DMS53 treated with DMSO at 0.1 percent for 48 hours (cell line): Measurements from ENCODE around the gene ATP6V1F.

ENCODE experiments used
- DNase-seq: peaks from one replicate; lab custom pipeline; 2025; ENCODE audit not compliant: unreplicated experiment; lab: John Stamatoyannopoulos, UW

The ATP6V1F gene

DNA sequence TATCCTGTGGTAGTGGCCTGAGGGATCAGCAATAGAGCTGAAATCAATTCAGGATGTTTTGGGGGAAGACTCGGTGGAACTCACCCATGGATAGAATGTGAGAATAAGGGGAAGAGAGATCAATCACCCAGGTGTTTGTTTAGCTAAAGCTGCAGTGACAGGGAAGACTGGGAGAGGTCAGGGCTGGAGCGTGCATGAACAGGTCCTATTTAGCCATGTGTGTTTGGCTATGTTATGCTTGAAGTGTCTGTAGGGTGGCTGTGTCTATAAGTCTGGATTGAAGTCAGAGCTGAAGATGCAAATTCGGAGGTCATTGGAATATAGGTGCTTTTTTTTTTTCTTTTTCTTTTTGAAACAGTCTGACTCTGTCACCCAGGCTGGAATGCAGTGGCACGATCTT is 4.6 kb downstream of the ATP6V1F start:
- DNase-seq: no peak

DNA sequence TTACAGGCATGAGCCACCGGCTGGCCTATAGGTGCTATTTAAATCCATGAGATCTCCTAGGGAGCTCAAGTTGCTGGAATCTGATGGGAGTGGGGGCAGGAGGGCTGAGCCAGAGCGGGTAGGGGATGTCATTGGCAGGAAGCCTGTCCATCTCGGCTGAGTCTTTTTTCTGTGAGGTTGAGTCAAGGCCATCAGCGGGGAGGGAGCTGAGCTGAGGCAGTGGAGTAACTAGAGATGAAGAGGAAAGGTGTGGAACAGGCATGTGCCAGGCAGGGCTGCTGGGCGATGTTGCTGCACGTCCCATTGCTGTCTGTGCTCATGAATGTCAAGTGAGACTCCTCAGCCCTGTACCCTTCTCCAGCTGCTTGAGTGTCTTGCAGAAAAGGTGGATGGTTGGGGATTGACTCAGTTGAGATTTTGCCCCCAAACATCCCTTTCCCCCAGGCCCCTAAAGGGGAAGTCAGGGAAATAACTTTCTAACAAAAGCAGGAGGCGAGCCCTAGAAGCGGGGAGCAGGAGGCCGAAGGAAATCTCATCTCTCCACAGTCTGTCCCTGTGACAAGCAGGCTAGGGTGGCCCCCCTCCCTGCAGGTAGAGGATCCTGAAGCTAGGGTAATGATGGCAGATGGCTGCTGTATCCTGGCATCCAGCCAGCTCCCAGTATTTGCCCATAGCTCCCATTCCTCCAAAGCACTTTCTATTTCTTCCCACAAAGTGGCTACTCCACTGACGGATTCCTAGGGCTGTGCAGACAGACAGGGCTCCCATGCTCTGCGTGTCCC is 5.4 kb downstream of the ATP6V1F start:
- DNase-seq: peak; percentile 56

DNA sequence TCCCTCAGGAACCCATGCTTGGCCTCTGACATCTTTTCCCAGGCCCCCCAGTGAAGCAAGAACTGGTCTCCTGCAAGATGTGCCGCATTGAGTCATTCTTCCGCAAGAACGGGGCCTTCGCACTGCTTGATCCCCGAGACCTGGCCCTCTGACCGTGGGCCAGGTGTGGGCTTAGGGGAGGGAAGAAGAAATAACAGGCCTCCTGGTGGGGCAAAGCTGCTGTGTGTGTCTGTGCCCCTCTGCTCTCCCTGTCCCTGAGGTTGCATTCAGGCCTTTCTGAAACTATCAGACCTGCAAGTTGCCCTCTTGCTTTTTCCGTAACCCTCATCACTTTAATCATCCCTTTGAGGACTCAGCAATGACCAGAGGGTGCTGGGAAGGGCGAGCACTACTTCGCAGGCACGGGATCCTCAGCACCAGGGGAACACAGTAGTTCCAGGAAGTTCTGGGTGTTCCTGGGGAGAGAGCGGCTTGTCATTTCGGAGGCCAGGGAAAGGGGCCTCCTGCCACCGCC is 6.0 kb downstream of the ATP6V1F start:
- DNase-seq: no peak

DNA sequence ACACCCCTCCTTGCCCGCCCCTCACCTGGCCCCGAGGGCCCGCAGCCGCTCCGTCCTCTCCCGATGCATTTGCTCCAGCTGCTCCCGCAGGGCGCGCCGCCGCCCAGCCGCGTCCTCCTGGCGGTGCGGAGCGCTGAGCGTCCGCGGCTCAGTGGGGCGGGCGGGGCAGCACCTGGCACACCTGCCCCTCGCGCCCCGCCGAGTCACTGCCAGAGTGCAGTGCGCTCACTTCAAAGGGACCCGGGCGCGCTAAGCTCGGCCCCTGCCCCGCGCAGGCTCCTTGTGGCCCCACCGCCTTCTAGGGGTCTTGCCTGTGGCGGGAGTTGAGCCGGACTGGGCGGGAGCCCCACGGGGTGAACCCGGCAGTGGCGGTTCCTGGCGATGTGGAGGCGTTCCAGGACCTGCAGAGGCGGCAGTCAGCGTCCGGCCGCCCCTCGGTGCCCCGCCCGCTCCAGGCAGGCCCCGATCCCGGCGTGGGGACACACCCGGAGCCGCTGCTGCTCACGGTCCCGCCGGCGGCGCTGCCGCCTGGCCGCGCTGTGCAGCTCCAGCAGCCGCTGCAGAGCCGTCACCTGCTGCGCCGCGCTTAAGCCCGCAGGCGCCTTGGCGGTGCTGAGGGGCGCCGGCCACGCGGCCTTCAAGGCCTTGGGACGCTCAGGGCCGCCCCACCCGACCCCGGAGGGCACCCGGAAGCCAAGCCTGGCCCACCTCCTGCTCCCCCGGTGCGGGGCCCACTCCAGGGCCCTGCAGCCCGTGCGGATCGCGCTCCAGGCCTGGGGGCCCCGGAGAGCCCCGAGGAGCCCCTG is 6.7 kb downstream of the ATP6V1F start:
- DNase-seq: peak; percentile 67

DNA sequence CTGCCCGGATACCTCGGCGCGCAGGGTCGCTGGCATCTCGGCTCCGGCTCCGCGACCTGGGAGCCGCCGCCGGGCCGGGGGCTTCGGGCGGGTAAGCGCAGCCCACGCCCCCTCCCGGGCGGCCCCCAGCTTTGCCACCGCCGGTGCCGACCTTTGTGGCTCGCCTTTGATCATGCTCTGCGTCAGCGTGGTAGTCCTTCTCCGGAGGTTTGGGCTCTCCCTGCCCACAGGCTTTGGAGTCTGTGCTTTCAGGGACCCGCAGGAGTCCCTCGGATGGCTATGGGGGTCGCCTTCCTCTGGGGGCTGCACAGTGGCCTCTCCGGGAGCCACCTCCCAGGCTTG is 7.3 kb downstream of the ATP6V1F start:
- no peak for DNase-seq

DNA sequence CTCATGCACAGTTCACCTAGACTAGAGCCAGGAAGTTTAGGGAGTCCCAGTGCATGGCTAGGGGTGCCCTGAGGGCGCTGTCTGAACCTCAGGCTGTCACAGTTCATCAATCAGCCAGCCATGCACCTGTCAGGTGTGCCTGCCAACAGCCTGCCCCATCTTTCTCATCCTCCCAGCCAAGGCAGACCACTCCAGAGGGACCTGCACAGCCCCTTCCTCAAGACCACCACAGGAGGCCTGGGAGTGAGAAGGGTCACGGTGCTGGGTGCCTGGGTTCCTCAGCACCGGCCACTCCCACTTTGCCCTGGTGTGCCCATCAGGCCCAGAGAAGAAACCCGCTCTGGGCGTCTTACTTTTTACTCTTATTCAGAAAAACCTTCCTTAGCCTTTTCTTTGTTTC is 8.4 kb downstream of the ATP6V1F start:
- DNase-seq: no peak

DNA sequence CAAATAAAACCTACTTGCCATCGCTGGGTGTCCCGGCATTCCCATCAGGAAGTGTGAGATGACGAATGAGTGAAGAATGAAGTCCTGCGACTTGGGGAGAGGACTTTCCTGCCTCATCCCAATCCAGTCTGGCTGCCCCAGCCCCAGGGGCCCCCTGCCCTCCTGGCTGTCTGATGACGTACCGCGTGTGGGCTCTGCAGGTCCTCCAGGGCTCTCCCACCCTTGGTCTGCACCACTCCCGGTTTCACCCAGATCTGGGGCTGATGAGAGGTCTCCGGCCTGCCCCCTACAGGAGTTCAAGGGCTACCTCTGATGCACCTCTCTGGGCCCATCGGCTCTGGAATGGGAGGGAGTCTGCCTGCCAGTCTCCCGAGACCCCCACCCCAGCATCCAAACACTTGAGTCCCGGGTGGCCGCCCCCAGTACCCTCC is 9.8 kb downstream of the ATP6V1F start:
- DNase-seq: no peak

DNA sequence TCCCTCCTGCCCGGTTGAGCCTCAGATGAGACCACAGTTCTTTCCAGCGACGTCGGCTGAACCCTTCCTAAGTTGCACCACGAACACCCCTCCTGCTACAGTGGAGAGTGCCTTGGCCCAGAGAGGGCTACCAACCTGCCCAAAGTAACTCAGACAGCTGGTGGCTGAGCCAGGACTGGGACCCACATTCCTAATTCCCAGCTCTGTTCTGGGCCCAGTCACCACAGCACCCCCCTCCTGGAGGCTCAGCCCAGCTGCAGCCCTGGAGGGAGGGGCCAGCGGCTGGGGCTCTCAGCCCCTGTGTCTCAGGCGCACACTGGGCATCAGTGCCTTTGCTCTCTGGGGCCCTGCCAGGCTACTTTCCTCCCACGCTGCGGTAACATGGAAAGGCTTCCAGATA is 10.6 kb downstream of the ATP6V1F start:
- no peak for DNase-seq

DNA sequence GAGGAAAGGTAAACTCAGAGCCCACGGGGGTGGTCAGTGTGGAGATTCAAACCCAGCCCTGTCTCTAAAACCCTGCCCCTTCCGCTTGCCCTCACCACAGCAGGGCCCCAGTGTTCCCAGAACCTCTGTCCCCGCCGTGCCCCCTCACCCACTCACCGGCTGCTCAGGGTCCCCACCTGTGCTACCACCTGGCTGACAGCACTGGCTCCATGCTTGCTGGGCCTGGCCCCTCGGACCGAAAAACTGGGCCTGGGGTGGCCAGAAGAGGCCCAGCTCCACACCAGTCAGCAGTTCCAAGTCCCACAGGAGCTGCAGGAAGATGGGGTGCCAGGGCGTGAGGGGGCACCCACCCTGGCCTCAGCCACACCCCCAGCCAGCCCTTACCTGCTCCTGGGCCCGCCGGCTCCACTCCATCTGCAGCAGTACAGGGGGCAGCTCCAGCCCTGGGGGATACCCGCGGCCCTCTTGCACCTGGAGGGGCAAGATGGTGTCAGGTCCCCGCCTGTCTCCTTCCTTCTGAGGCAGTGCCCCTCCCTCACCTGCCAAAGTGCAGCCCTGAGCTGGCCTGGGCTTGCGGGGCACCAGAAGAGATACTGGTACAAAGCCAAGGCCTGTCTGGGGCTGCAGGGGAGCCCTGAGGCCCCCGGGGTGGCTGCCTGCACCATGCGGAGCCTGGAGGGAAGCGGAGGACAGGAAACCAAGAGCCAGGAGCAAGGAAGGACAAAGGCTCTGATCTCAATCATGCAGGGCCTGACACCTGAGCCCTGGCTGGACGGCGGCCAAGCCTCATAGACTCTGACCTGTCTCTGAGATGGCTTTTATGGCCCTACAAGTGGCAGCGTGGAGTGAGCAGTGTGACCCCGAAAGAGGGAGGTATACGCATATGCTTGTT is 11.7 kb downstream of the ATP6V1F start:
- peak; percentile 77 for DNase-seq

DNA sequence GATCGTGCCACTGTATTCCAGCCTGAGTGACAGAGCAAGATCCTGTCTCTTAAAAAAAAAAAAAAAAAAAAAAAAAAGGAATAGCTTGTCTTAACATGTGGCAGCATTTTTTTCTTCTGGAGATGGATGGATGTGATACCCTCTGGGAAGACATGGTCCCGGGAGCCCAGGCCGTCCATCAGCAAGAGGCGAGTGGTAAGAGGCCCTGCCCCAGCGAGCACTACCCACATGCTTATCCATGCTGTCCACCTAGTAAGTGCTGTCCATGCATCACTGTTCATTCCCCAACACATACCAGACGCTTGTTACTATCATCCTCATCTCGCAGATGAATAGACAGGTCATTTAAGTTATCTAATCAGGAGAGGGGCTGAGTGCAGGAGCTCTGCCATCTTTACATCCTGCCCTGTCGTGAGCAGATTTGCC is 12.9 kb downstream of the ATP6V1F start:
- no peak for DNase-seq

DNA sequence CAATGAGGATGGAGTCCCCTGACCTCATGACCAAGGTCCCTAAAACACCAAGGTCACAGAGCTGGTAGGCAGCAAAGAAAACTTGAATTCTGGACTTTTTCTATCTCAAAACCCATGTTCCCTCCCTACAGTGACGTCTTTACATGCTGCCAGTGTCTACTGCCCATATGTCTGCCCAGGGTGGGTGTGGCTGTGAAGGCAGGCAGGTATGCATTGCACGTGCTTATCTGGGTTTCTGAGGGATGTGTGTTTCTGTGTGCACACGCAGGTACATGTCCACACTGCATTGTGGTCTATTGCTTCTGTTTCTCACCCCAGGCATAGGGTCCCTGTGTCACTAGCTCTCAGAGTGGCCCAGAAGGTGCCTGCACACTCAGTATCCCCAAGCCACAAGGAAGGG is 13.5 kb downstream of the ATP6V1F start:
- no peak for DNase-seq

DNA sequence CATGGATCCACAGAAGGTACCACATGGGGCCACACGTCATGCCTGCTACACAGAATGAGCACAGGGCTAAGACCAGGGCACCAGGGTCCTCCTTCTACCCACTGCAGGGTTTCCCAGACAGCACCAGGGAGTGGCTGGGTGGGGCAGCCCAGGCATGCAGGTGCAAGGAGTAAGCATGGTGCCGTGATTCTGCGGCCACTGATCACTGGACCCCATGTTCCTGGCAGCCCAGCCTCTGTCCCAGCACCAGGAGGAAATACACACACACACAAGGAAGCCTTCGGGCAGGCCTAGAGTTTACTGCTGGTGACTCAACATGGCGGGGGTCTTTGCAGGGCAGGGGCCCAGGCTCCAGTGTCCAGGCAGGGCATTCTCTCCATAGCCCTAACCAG is 13.9 kb downstream of the ATP6V1F start:
- no peak for DNase-seq

DNA sequence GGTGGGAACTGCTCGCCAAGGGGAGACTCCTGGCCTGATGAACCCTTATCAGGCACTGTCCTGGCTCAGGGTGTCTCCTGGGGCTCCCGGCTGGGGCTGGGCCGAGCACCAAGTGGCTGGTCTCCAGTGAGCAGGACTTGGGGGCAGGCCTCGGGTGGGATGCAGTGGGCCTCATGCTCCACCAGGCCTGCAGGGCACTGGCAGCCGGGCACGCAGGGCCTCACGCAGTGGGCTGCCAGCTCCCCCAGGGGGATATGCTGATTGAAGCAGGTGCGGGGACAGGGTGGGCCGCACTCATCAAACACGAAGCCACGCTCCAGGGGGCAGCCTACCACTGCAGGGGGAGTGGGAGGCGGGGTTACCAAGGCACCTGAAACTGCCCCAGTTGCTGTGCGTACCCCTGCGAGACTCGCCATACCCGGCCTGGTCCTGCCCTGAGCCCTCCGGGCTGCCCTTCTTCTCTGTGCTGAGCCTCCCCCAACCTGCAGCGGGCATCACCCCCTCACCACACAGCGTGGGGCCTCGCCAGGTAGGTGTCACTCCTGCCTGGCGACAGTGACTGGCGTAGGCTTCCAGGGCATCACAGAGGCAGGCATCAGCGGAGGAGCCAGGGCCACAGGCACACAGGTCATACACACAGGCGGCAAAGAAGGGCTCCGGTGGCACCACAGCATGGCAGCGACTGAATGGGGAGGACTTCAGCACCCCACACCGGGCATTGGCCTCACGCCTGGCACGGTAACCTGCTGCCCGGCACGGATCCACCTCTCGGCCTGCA is 14.5 kb downstream of the ATP6V1F start:
- no peak for DNase-seq

DNA sequence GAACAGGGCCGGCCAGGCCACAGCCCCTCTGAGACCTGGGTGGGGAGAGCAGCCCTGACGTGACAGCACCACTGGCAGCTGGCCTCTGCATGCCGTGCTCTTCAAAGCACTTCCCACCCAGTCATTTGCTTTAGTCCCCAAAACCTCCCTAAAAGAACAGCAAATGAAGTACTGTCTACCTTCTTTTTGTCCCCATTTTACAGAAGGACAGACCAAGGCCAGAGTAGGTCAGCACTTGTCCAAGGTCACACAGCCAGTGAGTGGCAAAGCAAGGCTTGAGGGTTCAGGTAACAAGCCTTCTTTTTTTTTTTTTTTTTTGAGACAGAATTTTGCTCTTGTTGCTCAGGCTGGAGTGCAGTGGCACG is 15.1 kb downstream of the ATP6V1F start:
- no peak for DNase-seq

DNA sequence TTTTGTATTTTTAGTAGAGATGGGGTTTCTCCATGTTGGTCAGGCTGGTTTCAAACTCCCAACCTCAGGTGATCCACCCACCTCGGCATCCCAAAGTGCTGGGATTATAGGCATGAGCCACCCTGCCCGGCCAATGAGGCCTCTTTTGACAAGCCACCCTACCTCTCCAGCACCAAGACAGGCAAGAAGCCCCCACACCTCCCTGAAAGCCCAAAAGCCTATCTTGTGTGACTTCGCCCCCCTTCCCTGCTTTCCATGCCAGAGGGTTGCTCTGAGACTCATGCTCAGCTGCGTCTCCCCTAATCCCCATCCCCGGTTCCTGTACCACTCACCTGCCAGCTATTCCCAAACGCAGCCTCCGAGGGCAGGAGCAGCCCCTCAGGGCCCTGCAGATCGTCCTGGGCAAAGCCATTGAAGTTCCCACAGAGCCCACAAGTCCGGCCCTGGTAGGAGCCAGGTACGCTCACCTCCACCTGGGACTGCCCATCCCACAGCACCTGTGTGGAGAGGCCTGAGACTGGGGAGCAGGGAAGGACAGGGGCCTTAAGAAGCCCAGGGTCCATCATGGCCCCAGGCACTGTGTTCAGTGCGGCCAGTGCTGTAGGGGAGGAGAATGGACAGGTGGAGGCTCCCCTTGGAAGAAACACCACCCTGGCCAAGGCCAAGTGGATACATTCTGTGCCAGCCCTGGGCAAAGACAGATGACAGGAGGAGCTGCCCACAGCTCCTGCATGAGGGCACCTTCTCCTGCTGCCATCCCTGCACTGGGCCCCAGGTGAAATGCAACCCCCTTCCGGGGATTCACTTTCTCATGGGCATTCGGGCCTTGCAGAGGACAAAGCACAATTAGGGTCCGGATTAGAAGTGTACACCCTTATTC is 15.8 kb downstream of the ATP6V1F start:
- no peak for DNase-seq

DNA sequence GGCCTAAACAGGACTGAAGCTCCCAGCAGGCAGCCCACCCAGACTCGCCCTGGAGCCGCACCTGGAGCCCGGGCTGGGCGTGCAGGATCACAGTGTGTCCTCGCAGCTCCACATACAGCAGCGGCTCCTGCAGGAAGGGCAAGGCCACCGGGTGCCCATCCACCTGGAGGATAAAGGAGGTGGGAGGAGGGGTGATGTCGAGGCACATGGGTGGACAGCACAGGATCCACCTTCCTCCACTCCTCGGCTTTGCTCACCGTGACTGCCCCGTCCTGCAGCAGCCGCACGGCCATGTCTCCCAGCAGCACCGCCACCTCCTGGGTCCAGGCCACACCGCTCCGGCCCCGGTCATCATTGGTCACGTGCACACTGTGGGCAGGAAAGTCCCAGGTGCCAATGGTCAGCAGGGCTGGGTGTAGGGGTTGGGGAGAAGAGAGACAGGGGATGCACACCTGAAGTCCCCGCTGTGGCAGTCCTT is 16.8 kb downstream of the ATP6V1F start:
- DNase-seq: no peak

DNA sequence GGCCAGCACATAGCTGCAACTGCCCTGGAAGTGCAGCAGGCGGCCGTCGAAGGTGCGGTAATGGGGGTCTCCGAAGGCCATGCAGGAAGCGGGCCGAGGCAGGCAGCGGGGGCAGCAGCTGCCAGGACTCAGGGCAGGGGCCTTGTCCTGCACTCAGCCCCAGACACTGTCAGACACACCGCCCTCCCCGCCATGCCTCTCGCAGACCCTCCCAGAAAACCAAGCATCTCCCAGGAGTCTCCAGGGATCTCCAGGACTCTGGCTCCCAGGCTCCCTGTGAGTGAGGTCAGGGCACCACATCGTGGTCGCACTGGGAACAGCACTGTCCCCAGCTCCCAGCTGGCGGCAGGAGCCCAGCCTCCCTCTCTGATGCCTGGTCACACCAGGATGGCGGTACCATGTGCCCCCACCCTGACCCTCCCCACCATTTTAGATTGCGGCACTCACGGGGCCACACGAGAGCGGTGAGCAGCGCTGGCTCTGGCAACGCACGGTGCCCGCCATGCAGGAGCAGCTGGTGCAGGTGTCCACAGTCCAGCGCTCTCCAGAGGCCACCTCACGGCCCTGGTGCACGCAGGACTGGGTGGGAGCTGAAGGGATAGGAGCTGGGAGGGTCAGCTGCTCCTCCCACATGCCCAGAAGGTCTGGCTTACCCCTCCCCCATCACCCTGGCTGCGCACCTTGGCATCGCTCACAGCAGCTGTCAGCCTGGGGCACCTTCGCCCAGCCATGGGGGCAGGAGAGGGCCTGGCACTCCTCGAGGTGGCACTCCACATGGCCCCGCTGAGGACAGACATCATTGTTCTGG is 17.5 kb downstream of the ATP6V1F start:
- peak; percentile 56 for DNase-seq

DNA sequence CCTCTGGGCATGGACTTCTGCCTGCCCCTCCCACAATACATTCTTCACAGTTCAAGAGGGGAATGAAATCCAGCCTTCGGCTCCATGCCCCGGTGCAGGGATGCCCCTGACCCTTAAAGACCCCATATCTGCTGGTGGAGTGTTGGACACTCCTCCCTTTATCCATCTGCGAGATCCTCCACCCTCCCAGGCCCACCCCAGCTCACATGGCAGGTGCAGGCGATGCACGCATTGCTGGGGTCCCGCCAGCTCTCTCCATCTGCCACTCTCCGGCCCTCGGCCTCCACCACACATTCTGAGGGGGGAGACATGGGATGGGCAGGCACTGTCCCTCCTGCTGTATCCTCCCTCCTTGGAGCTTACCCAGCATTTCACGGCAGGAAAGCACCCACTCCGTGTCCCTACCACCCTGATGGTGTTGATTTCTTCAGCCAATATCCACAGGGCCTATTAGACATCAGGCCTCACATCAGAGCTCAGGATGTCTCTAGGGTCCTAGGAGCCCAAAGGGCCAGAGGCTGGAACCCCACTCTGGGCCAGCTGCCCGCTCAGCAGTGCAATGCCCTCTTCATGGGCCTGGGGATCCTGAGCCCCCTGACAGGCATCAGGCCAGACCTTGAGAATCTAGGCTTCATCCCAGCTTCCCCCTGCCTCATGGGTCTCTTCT is 18.3 kb downstream of the ATP6V1F start:
- DNase-seq: no peak
